HPDE6-E6E7 (cell line): Measurements from ENCODE around the gene DNAJB6.

Source experiments
- DNase-seq: peaks from one replicate; pipeline ENCODE4 v3.0.0; 2011; ENCODE audit warnings: missing footprints; ENCODE audit errors: extremely low spot score

Gene DNAJB6

DNA sequence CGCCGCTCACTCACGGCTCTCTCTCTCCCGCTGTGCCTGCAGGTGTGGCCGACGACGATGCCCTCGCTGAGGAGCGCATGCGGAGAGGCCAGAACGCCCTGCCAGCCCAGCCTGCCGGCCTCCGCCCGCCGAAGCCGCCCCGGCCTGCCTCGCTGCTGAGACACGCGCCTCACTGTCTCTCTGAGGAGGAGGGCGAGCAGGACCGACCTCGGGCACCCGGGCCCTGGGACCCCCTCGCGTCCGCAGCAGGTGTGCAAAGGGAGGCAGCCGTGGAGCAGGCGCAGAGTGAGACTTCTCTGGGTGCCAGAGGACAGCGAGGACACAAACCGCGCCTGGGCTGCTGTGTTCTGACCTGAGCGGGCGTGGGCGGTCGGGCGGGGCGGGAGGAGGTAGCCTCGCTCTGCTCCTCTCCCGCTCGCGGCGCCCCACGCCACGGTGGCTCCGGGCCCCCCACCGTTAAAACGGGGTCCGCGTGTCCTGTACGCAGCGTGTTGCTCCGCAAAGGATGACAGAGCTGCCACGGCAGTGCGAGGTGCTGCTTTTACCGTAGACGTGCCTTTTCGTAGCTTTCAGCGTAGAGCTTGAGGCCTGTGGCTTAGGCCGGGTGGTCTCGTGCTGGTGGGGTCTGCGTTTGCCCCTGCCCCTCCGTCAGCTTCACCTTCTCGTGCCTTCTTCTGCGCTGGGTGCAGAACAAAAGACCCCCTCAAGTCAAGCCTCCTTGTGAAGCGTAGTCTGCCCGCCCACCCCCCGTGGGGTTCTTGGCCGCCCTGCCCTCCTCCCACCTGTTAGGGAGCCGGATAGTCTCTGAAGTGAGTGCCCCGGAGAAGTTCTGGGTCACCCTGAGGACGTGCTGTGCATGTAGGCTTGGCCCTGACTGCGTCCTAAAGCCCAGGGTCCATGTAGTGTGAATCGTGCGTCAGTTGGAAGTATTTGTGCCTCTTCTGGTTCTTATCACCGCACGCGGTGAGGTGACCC, 73.2 kb downstream of the DNAJB6 start:
- no peak for DNase-seq

DNA sequence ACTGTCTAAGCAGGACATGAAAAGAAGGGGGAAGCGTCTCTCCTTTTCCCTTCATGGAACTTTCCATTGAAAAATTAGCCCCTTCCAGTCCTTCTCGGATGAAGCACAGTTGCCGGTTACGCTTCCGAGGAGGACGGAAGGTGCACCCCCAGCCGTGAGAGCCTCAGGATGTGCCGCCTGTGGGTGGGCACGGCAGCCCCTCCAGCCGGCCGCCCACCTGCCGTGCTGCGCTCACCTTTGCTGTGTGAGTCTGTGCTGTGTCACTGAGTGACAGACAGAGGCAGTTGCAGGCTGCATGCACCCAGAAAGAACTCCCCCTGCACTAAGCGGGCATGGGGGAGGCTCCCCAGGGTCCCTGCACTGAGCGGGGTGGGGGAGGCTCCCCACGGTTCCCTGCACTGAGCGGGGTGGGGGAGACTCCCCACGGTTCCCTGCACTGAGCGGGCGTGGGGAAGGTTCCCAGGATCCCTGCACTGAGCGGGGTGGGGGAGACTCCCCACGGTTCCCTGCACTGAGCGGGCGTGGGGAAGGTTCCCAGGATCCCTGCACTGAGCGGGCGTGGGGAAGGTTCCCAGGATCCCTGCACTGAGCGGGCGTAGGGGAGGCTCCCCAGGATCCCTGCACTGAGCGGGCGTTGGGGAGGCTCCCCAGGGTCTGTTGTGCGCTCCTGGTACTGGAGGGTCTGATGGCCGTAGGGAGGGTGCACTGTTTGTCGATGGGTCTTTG, 74.2 kb downstream of the DNAJB6 start:
- DNase-seq = no peak

DNA sequence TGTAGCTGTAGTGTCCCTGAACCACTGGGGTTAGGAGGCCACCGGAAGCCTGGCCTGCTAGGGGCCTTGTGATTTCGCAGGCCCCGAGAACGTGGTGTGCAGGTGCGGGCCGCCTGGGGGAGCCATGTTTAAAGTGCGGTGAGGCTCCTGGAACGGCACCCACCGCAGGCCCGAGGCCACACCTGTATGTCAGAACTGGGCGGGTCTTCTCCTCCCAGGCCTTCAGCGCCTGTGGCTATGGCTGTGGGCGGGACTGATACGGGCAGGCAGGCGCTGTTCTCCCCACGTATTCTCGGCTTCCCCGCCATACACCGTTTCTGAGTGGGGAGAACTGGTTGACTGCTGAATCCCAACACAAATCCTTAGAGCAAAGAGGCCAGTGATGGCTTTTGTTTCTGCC, 74.8 kb downstream of the DNAJB6 start:
- no peak for DNase-seq

GRCh38 chr7:157412021-157412443, 75.2 kb downstream of the DNAJB6 start:
- DNase-seq = peak; percentile 48

GRCh38 chr7:157412491-157413180, 75.8 kb downstream of the DNAJB6 start:
- DNase-seq = no peak

DNA sequence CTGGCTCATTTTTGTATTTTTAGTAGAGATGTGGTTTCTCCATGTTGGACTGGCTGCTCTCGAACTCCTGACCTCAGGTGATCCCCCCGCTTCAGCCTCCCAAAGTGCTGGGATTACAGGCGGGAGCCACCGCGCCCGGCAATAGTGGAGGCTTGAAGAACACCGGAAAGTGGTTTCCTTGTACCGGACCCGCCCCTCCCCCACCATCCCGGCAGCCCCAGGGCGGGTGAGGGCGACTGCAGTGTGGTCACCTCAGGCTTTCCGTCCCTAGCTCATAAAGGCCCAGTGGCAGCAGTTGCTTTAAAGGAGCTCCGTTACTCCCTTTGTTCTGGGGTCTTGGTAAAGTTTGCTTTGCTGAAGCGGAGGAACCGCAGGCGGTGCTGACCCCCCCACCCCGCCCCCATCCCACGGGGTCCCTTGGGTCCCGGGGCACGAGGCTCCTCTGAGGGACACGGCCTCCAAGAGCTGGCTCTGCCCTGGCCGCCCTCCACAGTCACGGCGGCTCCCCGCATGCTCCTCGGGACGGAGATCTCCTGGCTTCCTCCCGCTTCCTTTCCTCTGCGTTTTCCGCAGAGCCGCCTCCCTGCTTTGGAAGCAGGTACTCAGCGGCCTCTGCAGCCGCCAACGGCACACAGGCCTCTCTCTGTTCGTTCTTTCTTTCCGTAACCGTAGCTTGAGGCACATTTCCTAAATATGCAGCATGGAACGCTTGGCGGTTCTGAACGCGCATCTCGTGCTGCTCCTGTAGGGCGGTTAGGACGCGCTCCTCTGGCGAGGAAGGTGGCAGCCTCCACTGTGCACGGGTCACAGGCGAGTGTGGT, 77.3 kb downstream of the DNAJB6 start:
- DNase-seq = no peak

GRCh38 chr7:157414702-157415096, 77.9 kb downstream of the DNAJB6 start:
- no peak for DNase-seq

DNA sequence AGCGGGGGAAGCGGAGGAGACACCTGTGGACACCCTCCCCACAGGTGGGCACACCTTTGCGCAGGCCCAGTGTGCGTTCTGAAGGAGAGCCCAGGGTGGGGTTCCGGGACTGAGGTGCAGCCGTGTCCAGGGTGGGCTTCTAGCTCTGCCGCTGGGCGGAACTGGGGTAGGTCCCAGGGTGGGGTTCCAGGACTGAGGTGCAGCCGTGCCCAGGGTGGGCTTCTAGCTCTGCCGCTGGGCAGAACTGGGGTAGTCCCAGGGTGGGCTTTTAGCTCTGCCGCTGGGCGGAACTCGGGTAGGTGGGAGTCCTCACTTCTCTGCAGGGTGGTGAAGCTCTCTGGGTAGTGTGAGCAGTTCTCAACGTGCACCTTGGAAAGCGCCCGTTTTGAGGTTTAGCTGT, 78.7 kb downstream of the DNAJB6 start:
- no peak for DNase-seq

GRCh38 chr7:157416011-157416410, 79.2 kb downstream of the DNAJB6 start:
- DNase-seq = no peak

DNA sequence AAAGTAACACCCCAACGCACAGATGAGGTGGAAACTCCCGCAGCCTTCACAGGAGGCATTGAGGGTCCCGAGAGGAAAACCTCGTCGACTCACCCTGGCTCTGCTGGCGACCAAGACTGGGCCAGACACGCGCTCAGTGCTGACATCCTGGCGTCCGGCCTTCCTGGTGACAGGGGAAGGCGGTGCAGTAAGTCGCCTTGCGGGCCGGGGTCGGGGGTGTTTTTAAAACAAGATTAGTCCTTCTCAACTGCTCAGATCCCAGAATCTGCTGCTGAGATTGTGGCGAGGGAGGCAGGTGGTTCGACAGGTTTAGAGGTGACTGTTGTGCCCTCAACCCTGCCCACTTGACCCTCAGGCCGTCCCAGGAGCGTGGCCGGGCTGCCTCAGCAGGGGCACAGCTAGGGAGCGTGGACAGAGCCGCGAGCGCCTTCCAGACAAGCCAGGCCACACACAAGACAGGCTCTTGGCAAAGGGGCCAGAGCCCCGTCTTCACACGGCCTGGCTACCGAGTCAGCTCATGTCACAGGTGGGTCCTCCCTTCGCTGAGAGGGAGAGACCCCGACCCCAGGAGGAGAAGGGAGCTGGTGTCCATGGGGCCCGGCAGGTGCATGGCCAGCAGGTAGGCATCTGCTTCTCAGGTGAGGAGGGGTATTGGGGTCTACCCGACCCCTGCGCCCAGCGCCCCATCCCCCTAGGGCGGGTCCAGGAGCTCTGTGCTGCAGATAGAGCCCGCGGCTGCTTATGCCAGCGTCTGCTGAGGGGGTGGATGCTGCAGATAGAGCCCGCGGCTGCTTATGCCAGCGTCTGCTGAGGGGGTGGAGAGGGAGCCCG, 81.6 kb downstream of the DNAJB6 start:
- DNase-seq = no peak

DNA sequence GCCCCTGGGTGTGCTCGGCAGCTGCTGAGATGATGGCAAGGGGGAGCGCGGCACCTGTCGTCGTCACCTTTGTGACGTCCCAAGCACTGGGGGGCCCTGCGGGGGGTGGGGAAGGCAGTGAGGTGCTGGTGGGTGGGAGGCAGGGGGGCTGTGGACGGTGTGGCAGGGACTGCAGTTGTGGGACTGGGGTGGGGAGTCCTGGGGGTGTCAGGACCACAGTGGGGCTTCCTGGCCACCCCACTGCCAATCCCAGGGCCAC, 82.2 kb downstream of the DNAJB6 start:
- no peak for DNase-seq

DNA sequence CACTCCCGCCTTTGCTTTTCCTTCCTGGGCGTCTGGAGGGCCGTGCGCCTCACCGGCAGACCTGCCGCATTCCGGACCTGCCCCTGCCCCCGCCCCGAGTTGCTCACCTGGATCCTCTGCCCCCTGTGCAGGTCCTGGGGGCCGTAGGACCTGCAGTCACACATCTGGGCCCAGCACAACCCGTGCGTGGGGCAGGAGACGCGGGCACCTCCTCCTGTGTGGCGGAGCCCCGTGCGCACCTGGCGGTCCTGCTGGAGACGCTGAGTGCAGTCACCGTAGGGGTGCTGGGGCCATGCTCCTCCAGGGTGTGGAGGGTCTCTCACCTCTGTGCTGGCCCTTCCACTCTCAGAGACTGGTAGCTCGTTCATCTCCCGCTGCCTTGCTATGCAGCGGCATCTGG, 85.5 kb downstream of the DNAJB6 start:
- DNase-seq = no peak

- no peak for DNase-seq
These were observed 86.5 kb downstream of the DNAJB6 start for GRCh38 chr7:157423348-157423747.

- DNase-seq = no peak
These were observed 87.2 kb downstream of the DNAJB6 start for GRCh38 chr7:157423886-157424565.

DNA sequence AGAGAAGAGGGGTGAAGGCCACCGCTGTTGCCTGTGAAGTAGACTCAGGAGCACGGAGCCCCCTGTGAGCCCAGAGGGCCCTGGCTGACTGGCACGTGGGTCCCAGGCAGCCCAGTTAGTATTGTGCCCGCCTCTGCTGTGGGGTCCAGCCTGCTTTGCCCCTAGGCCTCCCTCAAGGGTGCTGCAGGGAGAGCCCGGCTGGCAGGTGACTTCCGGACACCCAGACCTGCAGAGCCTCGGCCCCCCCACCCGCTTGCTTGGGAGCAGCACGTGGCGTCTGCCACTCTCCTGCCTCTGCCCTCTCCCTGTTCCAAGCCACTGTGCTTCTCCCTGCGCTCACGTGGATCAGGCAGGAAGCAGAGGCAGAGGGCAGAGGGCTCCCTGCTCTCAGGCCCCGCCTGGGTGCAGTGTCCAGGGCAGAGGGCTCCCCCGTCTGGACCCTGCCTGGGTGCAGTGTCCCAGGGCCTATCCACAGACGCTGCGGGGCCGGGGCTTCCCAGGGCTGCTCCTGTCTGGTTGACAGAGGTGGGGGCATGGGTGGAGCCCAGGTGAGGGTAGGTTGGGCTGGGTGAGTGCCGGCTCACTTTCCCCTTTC, 88.4 kb downstream of the DNAJB6 start:
- DNase-seq = no peak

GRCh38 chr7:157425761-157426160, 89.0 kb downstream of the DNAJB6 start:
- no peak for DNase-seq

DNA sequence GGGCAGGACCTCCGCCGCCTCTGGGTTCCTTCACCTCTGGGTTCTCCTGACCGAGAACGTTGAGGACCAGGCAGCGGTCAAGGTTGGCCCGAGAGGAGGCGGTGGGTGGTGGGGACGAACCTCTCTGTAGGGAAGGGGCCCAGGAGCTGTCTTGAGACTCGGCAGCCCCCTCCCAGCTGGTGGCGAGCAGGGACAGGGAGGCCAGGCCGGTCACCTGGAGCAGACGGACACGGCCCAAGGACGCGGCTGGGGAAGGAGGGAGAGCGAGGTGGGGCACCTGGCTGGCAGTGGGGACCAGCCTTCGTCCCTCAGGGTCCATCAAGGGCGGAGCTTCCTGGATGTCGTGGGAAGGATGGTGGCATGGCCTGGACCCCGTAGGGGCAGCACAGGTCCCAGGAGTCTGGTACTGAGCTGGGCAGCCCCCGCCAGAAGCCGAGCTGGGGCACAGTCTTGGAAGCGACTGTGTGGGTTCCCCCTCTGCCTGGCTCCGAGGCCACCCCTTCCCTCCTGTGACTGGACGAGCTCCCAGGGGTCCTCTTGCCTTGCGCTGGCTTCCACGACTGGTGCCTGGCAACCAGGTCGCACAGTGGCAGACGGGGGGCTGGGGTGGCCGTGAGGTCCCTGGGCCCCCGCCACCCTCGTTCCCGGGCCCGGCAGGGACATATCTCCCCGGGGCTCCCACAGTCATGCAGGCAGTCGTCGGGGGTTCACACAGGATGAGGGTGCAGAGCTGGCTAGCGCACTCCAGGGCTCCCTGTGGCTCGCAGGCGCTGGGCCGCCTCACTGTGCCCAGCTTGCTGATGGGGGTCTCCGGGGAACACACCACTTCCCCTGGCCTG, 89.9 kb downstream of the DNAJB6 start:
- no peak for DNase-seq

GRCh38 chr7:157427811-157428553, 91.2 kb downstream of the DNAJB6 start:
- no peak for DNase-seq
